Measurements from ENCODE around the gene OLFML2A. TPM values are rescaled to one million over a fixed set of nuclear protein-coding genes. Genes with fewer than 3 reads are reported as not detected.
A peak's percentile ranks its signal among the peaks of the same experiment; 100 is the strongest.

OLFML2A gene
- total RNA-seq, 4 donors from 2014 or later, result 40.7 to 64.3 (median 50.2) TPM

GRCh38 chr9:124860582-124861341 is 83.8 kb downstream of the OLFML2A start:
- no peak for DNase-seq
- intact Hi-C loops (cut with DNase I), result no loop called here
- H3K27ac ChIP-seq, result peak overlapping the region in 2 of 3 donors; percentile 92 to 96
- H3K36me3 ChIP-seq, result peaks cover 29 to 33% of the 10 kb centered on the region in 2 donors
- H3K27me3 ChIP-seq, result no peaks in the 10 kb centered on the region
- H3K4me1 ChIP-seq, result peaks cover 16 to 29% of the 10 kb centered on the region in 2 donors
- TF ChIP-seq CTCF (IDR thresholded peaks at IDR 0.05) (no peak), POLR2A (IDR thresholded peaks at IDR 0.05) (no peak)
- WGBS, 2 donors, result 19 to 23% methylated on average over 3 to 10 of the region's 12 CpGs
- no peaks in the 10 kb centered on the region for H3K9me3 ChIP-seq
- H3K4me3 ChIP-seq (replicated peaks in 1 of 3), result peak overlapping the region in 2 of 3 donors; percentile 97 to 99

GRCh38 chr9:124861342-124862229 is 84.7 kb downstream of the OLFML2A start, which contains the start of the genes ARPC5L and RPL35:
TSS of gene ARPC5L (plus strand) at chr9:124862130. CDS start at chr9:124869291, 7,161 bp downstream.
TSS of gene RPL35 (minus strand) at chr9:124861957. CDS start at chr9:124861912, 45 bp downstream.
- peaks cover 16 to 29% of the 10 kb centered on the region in 2 donors for H3K4me1 ChIP-seq
- peaks cover 29 to 33% of the 10 kb centered on the region in 2 donors for H3K36me3 ChIP-seq
- intact Hi-C loops (cut with DNase I), result no loop called here
- no peaks in the 10 kb centered on the region for H3K9me3 ChIP-seq
- H3K27ac ChIP-seq, result peak within 1 kb of the TSS; percentile 92 to 96 (median 95)
- TF ChIP-seq CTCF (IDR thresholded peaks at IDR 0.05), result peak in 3 of 6 experiments; percentile 21 to 30 (median 25)
- TF ChIP-seq POLR2A (IDR thresholded peaks at IDR 0.05), result peak; percentile 4 to 96
- peak; percentile 95 to 96 for DNase-seq
- H3K4me3 ChIP-seq (replicated peaks in 1 of 3), result peak within 1 kb of the TSS; percentile 96 to 99 (median 97)
- no peaks in the 10 kb centered on the region for H3K27me3 ChIP-seq
- WGBS, 2 donors, result 1% methylated on average over 18 to 25 of the region's 92 CpGs

GRCh38 chr9:124863371-124863871 is 86.5 kb downstream of the OLFML2A start:
- Histone ChIP-seq H3K27ac (peak overlapping the region; percentile 58 to 92 (median 71)), H3K9me3 (no peaks in the 10 kb centered on the region), H3K27me3 (no peaks in the 10 kb centered on the region), H3K36me3 (peaks cover 16 to 20% of the 10 kb centered on the region in 2 donors), H3K4me3 (replicated peaks in 1 of 3) (no peak overlapping the region), H3K4me1 (peaks cover 16 to 40% of the 10 kb centered on the region in 2 donors)
- intact Hi-C loops (cut with DNase I), result no loop called here
- peak; percentile 39 to 54 for DNase-seq
- WGBS, 2 donors, result 48 to 49% methylated on average over 7 of the region's 7 CpGs
- TF ChIP-seq CTCF (IDR thresholded peaks at IDR 0.05) (no peak), POLR2A (IDR thresholded peaks at IDR 0.05) (no peak)

Other genes starting within 250 kb of the OLFML2A start
- gene NR6A1, start 5.8 kb upstream of the OLFML2A start, total RNA-seq, result 10 to 100 TPM; 15.3 to 25.0 (median 19.3) TPM
- gene WDR38, start 76.3 kb downstream of the OLFML2A start, total RNA-seq, result 1 to 10 TPM in 1 of 4 donors, under 1 TPM in 2, not detected in 1; 0.33 to 1.5 (median 0.79) TPM
- 1,000 to 10,000 TPM; 1,231 to 2,313 (median 2,047) TPM for gene RPL35, start 84.8 kb downstream of the OLFML2A start, total RNA-seq
- gene ARPC5L, start 85.0 kb downstream of the OLFML2A start, total RNA-seq, result 10 to 100 TPM; 19.8 to 29.6 (median 20.4) TPM
- gene GOLGA1, start 163.9 kb downstream of the OLFML2A start, total RNA-seq, result 10 to 100 TPM; 15.3 to 27.7 (median 18.6) TPM

Measured in thyroid gland (tissue), 4 donors.